Hippocampal formation (tissue), 2 donors: Measurements from ENCODE around the gene HLF.
A peak's percentile ranks its signal among the peaks of the same experiment; 100 is the strongest.

Experiments used
- DNase-seq, 2 donors: peaks; one replicate each; lab custom pipeline; 2025; lab: John Stamatoyannopoulos, UW

The HLF gene

DNA sequence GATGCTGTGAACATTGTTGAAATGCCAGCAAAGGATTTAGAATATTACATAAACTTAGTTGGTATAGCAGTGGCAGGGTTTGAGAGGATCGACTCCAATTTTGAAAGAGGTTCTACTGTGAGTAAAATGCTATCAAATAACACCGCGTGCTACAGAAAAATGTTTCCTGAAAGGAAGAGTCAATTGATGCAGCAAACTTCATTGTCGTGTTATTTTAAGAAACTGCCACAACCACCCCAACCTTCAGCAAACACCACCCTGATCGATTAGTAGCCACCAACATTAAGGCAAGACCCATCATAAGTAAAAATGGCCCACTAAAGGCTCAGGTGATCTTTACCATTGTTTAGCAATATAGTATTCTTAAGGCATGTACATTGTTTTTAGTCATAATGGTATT is 27.3 kb downstream of the HLF start:
- no peak for DNase-seq

DNA sequence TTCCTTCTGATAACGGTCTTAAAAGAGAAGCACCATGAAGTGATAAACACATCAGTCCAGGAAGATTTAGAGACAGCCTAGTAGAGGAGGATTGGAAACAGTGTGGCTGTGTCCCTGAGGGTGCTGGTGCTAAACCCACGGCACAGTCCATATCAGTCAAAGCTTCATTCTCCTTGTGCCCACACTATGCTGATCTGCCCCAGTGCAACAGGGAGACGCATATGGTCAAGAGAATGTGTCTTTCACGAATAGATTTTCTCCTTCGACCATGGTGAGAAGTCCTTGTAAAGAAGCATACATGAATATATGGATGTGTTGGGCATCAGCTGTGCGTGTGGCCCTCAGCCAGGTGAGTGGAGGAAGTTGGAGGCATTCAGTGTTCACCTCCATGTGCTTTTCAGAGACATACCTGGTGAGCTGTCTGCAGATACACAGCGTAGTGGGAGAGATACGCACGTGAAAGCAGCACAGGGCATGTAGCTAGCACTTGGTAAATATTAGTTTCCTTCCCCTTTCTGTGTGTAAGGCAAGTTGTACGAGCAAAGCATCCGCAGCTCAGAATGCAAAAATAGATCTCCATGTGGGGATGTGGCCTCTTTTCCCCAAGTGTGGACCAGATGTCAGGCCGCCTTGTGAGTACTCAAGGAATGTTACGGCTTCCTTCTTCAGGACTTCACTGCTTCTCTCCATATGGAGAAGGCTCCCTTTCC is 29.4 kb downstream of the HLF start:
- no peak for DNase-seq

DNA sequence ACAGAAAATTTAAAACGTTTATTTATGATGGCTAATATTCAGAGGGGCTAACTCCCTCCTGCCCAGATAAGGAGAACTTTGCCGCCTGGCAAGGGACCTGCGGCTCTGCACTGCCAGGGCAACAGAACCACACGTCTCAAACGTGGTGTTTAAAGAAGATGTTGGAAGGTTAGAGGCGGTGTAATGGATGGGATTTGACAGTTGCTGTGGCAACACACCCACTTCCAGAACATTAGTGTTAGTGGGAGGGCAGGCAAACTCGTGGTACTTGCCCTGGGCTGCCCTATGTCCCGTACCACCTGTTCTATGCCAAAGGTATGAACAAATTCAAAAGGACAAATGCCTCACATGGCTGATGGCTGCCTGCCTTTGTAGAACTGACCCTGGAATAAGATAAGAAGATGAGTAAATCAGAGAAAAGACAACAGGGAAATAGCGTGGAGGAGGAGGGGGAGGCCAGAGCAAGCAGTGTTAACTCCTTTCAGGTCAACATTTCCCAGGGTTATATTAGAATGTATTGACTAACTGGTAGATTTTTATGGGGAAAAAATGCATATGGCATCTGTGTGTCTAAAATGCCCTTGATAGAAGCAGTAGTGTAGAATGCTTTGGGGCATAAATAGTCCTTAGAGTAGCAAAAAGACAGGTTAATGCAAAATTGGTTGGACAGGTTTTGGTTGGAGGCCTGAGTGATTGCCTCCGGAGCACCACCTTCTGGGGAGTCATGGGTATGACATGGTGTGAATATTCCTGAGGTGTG is 30.8 kb downstream of the HLF start:
- peak in 1 of 2 donors; percentile 23 for DNase-seq

DNA sequence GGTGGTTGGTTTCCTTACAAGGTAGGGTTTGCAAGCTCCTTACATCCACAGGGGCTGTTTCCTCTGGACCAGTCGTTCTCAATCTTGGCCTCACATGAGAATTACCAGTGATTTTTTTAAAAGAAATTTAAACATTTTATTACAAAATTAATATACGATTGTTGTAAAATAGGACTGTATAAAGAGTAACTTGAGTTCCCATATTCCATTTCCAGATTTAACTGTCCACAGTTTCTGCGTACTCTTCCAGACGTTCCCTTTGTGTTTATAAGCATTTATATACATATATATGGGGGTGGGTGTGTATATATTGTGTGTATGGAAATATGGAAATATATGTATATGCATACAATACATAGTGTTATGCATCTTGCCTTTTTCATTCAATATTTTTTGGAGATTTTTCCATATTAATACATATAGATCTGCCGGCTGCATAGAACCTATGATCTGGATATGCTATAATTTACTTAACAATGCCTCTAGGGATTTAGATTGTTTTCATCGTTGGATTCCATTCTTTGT is 31.5 kb downstream of the HLF start:
- no peak for DNase-seq

DNA sequence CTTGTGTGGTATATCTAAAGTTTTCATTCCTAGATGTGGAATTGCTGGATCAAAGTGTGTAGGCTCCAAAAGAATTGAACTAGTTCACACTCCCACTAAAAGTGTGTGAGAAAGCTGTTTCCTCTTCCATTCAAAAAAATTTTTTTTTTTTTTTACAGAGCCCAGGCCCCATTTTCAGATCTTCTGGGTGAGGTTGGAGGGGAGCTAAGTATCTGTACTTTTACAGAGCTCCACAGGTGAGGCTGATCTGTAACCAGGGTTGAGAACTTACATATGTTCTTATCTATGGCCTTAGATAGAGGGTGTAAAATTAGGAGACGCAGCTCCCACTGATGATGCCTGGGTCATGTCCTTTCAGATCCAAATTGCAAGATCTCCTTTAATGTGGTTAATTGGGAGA is 31.9 kb downstream of the HLF start:
- DNase-seq, result no peak

DNA sequence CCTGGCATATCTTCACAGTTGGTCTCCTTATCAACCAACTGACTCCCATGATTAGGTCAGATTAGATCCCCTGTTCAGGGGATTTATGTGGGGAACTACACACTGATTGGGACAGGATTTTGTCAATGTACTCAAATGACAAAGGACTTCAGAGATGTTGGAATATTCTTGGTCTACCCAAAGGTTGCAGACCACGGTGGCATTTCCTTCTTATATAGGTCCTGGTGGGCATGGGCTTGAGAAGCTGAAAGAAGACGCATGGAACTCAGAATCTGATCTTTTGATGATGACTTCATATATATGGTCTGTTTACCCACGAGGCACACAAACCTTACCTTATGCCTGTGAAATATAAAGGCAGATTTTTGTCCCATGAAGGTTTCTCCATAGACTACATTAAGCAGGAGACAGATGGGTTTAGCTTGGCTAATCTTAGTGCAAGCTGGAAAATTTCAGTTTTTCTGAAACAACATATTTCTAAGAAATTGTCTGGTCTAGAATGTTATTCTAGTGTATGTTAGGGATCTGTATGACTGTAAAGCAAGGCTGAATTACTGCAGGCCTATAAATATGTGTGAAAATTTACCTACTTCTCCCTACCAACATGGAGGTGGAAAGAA is 33.5 kb downstream of the HLF start:
- no peak for DNase-seq

DNA sequence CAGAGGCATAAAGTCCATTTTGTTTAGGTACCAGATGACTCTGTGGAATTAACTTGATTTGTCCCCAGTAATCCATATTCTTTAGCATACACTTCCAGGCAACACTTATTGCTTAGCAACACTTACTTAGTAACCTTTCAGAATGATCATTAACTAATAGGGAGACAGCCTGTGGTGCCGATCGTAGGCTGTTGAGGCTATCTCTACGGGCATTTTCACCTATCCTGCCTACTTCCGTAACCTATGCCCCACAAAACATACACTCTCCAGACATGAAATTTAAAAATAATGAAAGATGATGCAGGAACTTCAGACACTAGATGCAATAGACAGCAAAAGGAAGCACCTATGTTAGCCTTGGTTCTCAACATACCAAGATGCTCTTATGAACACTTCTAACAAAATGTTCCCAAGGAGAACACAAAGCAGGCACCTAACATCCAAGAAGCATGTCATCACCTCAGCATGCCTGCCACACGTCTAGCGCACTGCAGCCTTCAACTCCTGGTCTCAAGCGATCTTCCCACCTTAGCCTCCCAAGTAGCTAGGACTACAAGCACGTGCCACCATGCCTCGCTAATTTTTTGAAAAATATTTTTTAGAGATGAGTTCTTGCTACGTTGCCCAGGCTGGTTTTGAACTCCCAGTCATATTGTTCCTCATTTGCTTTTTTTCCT is 34.5 kb downstream of the HLF start:
- DNase-seq, result no peak

DNA sequence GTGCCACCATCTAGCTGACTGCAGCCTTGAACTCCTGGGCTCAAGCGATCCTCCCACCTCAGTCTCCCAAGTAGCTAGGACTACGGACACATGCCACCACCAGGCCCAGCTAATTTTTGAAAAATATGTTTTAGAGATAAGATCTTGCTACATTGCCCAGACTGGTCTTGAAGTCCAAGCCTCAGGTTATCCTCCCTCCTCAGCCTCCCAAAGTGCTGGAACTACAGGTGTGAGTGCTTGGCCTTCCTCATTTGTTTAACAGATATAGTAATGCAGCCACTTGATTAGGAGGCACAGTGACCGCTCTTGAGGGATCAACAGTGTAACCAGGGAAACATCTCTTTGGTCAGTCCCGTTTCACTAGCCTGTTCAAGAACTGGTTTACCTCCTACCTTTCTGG is 35.1 kb downstream of the HLF start:
- no peak for DNase-seq

DNA sequence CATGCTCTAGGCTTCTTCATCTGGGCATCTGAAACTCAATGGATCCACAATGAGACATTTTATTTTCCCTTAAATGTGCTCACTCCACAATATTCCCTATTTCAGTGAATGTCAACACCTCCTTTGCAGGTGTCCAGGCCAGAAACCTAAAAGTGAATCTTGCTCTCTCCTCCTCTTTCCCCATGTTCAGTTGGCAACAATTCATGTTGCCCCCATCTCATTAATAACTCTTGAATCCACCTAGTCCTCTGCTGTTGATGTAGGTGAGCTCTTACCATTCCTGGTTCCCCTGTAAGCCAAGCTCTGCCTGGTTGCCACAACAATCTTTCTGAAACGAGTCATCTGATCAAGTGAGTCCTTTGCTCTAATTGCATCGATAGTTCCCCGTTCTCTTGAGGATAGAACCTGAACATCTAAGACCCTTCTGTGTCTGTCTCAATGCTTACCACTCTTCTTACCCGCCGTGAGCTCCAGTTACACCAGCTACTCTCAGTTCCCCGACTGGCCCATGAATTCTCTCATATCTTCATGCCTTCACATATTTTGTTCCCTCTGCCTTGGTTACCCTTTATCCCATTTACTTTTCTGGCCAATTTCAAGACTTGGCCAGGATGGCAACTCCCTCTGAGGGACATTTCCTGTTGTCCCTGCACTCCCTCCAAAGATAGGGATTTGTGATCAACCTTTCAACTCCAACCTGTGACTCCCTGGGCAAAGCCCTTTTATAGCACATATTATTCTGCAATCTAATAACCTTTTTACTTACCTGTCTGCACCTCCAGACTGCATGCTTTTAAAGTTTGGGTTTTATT is 35.9 kb downstream of the HLF start:
- DNase-seq, result no peak

DNA sequence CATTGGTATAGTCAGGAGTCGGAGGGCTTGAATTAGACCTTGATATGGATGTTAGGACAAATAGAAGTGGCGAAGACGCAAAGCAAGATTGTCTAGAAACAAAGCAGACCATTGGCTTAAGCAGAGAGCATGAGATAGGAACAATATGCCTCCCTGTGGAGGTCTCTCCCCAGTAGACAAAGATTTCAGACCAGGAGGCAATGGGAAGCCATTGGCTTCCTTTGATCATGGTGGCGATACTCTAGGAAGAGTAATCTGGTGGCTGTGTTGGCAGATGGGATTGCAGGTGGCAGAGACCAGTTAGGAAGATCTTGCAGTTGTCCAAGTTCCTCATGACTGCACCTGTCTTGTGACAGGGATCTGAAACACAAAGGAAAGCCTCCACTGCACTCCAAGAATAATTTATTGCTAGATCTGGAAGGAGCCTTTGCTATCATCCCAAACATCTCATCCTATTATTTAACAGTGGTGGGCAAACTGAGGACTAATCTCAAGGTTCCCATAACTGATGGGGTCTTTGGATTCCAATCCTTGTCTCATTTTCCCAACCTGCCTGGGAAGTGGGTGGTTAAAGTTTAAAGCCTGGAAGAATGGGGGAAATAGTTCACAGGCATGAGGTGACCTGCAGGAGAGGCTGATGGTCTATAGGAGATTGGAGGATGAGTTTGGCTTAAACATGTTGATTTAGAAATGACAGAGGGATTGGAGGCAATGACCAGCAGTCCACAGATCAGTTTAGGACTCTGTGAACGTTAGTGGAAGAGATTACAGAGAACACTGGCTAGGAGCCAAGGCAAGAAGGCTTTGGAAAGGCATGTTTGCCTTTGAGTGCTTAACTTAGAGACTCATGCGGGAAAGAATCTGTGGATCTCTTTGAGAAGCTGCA is 37.0 kb downstream of the HLF start:
- DNase-seq, result no peak

DNA sequence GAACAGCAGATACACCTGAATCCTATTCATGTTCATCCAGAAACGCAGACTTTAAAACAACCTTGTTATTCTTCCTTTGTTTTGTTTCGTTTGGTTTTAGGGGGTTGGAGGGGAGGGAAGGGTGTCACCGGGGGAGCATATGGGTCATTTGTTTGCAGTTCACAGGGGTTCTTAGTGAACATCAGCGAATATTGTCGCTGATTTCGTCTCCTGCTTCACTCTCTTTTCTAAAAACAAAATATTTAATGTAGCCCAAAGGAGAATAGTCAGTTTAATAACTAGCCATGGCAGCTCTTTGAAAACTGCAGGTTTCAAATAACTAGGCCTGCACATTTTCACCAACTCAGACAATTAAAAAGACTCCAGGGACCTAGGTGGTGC is 37.6 kb downstream of the HLF start:
- DNase-seq, result no peak

DNA sequence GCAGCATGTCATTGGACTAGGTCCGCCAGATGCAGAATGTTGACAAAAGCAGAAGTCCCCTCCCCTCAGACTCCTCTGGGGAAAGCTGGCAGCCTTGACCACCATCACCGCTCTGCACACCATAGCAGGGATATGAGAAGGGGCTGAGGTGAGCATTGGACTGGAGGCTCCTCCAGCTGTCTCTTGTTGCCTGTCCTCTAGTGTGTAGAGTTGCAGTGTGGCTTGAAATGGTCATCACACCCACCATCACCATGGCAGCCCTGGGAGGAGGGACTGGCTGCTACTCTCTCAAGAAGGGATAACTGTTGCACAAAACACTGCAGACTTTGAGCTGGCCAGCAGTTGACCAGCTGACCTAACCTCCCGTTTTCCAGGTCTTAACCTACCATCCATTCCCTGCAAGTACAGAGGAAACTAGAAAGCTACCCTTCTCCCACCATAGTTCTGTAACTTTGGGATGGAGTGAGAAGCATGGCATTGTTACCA is 38.3 kb downstream of the HLF start:
- no peak for DNase-seq

DNA sequence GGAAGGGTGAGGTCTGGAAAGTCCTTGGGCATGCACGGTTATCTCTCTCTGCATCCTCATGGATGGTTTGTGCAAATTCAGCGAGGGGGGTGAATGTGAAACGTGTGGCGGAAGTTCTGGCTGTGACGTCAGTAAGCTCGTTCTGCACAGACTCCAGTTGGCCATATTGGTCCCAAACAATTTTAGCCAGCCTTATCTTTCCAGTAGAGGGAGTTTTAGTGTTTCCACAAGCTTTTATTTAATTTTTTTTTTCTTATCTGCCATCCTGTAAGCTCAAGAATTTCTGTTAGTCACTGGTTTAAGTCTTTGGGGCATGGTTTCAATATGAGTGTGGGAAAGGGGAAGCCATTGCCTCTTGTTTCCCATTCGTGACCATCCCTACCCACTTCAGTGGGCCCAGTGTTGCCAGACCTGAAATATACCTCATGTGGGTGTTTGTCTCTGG is 39.0 kb downstream of the HLF start:
- DNase-seq, result no peak

DNA sequence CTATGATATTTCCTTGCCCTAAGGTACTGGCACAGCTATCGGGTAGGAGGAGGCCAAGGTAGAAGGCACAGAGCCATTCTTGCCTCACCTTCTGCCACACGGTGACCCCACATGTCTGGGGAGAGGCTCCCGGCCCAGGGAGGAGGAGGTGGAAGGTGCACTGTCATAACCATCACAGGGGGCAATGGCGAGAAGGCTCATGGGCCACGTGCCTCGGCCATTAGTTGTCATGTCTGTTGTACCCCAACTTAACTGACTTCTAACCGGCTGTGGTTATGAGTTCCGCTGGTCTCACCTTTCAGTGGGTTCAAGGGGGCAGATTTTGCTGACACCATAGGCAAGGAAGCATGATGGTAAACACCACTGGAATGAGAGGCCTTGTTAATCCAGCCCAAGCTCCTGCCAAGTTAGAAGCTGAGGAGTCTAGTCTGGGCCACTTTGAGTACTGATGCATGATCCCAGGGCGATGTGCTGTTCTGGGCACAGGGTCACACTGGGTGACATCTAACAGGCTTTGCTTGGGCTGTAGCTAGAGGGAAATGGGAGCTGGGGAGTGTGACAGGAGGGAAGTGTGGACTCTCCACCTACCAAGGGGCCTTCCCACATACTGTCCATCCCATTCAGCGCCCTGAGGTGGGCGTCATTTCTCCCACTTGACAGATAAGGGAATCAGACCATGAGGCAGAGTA is 39.6 kb downstream of the HLF start:
- DNase-seq, result no peak

DNA sequence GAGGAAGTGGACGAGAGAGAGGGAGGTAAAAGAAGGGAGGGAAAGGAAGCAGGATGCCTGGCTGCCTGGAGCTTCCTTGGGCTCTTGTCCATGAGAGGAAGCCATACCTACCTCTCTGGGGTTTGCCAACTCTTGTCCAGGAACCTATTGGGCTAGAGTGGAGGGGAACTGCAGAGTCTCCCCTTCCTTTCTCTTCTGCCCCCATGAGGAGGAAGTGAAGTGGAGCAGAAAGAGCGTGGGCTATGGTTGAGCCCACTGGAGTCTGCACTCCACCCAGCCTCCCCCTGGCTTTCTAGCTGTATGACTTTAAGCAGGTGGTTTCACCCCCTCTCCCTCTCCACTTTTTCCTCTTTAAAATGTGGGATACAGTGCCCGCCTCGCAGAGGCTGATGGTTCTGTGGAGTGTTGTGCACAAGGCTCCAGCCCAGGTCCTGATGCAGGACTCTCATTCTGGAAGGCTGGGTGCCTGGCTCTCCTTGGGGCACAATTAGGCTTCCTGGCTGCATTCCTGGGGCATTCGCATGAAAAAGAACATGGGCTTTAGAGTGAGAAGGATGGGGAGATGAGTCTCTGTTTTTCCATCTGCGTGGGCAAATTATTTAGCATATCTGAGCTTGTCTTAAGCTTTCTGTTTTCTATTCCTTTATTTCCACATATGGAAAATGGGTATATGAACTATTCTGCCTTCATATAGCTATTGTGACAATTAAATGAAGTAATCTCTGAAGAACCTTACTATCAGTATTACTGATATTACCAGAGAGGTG is 40.7 kb downstream of the HLF start:
- DNase-seq, result no peak

DNA sequence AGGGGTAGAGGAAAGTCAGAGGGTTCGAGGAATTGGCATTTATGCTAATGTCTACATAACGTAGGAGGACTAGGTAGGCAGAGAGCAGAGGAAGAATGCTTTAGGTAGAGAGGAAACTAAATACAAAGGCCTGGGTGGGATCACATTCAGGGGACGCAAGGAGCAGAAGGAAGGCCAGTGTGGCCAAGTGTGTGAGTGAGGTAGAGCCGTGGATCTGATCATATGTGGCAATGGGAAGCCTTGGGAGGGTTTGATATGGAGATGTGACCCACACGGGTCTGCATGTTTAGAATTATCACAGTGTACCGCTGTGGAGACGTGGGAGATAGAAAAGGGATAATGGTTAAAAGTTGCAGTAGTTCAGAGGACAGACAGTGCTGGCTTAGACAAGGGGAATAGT is 43.1 kb downstream of the HLF start:
- no peak for DNase-seq

DNA sequence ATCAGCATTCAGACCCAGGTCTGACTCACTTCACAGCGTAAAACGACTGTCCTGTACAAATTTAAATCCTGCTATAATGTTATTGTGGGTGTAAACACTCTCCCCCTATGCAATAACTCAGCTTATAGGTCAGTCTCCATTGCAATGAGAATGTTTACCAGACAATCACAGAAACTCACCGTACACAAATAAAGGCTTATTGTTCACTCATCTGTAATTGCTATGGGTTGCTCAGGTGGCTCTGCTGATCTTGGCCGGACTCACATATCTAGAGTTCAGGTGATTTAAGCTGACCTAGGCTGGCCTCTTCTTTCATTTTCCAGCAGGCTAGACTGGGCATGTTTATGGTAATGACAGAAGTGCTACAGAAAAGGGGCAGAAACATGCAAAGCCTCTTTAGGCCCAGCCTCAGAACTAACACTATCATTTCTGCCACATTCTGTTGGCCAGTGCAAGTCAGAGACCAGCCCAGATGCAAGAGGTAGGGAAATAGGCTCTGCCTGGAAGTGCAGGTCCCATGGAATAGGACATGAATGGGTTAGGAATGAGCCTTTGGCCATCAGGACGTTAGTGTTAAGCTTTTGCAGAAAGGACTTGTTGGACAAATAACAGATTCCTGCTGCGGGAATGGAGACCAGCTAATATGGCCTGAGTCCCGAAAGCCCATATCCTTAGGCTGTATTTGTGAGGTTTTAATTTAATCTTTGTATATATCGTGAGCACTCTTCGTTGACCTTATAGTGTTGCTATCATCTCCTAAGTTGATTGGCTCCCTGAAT is 44.0 kb downstream of the HLF start:
- no peak for DNase-seq

DNA sequence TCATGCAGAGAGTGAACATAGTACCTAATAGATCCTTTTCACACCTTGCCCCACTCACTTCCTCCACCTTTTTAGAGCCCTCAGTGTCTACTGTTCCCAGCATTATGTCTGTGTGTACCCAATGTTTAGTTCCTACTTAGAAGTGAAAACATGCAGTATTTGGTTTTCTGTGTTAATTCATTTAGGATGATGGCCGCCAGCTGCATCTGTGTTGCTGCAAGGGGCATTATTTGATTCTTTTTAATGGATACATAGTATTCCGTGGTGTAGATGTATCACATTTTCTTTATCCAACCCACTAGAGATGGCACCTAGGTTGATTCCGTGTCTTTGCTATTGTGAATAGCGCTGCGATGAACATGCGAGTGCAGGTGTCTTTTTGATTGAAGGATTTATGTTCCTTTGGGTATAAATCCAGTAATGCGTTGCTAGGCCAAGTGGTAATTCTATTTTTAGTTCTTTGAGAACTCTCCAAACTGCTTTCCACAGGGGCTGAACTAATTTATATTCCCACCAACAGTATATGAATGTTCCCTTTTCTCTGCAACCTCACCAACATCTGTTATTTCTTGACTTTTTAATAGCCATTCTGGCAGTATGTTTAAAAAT is 47.1 kb downstream of the HLF start:
- no peak for DNase-seq
